ENCODE results near the gene FOXK2. TPM values are rescaled to one million over a fixed set of nuclear protein-coding genes. Genes with fewer than 3 reads are reported as not detected.
"Not testable (repeated sequence)": the region's sequence is repeated elsewhere in the genome, so short reads cannot be mapped to it uniquely, and the experiment has no call there.

The FOXK2 gene
- total RNA-seq, 2 donors from 2014 or later = 34.8 to 85.1 TPM

DNA sequence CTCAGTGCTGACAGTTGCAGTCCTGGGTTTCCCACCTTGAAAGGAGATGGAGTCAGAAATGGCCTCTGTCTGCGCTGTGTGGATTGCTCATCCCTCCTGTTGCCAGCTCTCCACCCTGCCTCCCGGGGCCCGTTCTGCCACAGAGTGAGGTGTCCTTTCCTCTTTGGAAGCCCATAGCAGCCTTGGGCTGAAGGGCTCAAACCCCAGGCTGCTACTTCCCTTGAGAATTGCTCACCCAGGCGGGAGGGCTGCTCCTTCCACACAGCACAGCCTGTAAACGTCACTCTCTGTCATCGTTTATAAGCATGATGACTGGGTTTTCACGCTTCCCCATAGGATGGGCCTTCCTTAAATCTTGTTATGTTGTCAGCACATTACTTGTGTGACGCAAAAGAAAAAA, 62.7 kb downstream of the FOXK2 start:
- DNase-seq (ENCODE audit: low spot score) (no peak), ATAC-seq (ENCODE audit: insufficient number of reproducible peaks, low FRiP score, low read depth) (no peak)
- Histone ChIP-seq H3K27me3 (replicated peaks; ENCODE audit: insufficient read depth) (no peaks in the 10 kb centered on the region), H3K36me3 (peaks cover 27% of the 10 kb centered on the region), H3K27ac (no peak overlapping the region), H3K9me3 (no peaks in the 10 kb centered on the region), H3K4me1 (ENCODE audit: control insufficient read depth in 1 of 2, low read depth in 2 of 2) (no peaks in the 10 kb centered on the region), H3K4me3 (no peak overlapping the region)
- TF ChIP-seq, protein P1, sequence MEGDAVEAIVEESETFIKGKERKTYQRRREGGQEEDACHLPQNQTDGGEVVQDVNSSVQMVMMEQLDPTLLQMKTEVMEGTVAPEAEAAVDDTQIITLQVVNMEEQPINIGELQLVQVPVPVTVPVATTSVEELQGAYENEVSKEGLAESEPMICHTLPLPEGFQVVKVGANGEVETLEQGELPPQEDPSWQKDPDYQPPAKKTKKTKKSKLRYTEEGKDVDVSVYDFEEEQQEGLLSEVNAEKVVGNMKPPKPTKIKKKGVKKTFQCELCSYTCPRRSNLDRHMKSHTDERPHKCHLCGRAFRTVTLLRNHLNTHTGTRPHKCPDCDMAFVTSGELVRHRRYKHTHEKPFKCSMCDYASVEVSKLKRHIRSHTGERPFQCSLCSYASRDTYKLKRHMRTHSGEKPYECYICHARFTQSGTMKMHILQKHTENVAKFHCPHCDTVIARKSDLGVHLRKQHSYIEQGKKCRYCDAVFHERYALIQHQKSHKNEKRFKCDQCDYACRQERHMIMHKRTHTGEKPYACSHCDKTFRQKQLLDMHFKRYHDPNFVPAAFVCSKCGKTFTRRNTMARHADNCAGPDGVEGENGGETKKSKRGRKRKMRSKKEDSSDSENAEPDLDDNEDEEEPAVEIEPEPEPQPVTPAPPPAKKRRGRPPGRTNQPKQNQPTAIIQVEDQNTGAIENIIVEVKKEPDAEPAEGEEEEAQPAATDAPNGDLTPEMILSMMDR (IDR thresholded peaks at IDR 0.05) = no peak

DNA sequence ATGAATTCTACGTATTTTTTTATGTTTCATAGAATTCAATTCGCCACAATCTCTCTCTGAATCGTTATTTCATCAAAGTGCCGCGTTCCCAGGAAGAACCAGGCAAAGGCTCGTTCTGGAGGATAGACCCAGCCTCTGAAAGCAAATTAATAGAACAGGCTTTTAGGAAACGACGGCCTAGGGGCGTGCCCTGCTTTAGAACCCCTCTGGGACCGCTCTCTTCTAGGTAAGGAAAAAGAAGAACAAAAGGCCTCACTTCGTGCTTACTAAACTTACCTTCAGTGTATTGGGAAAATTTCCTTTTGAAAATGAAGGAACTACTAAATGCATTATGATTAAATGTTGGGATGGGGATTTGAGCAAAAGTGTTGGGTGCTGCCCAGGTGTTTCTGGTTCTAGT, 63.2 kb downstream of the FOXK2 start:
- Histone ChIP-seq H3K27ac (no peak overlapping the region), H3K36me3 (peaks cover 31% of the 10 kb centered on the region), H3K4me1 (ENCODE audit: control insufficient read depth in 1 of 2, low read depth in 2 of 2) (no peaks in the 10 kb centered on the region), H3K4me3 (no peak overlapping the region), H3K27me3 (replicated peaks; ENCODE audit: insufficient read depth) (no peaks in the 10 kb centered on the region), H3K9me3 (no peaks in the 10 kb centered on the region)
- TF ChIP-seq, protein P1 (IDR thresholded peaks at IDR 0.05) = no peak
- ATAC-seq (ENCODE audit: insufficient number of reproducible peaks, low FRiP score, low read depth) (no peak), DNase-seq (ENCODE audit: low spot score) (no peak)

DNA sequence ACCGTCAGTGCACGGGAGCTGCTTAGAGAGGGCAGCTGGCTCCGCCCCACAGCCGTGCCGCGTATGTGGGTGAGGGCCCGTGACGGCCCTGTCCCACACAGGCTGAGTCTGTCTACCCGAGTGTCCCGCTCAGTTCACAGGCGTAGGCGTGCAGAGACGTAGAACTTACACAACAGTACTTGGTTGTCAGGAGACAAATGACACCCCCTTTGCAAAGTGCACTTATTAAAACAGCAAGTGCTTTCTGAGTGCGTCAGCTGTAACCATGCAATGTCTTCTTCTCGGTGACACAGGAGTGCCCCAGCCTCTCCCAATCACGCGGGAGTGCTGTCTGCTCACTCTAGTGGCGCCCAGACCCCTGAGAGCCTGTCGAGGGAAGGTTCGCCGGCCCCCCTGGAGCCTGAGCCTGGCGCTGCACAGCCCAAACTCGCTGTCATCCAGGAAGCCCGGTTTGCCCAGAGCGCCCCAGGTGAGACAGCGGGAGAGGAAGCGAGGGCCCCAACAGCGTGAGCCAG, 64.2 kb downstream of the FOXK2 start:
- Histone ChIP-seq H3K27ac (no peak overlapping the region), H3K9me3 (no peaks in the 10 kb centered on the region), H3K36me3 (peaks cover 36% of the 10 kb centered on the region), H3K27me3 (replicated peaks; ENCODE audit: insufficient read depth) (no peaks in the 10 kb centered on the region), H3K4me1 (ENCODE audit: control insufficient read depth in 1 of 2, low read depth in 2 of 2) (no peaks in the 10 kb centered on the region), H3K4me3 (no peak overlapping the region)
- ATAC-seq (ENCODE audit: insufficient number of reproducible peaks, low FRiP score, low read depth) (no peak), DNase-seq (ENCODE audit: low spot score) (no peak)
- TF ChIP-seq, protein P1 (IDR thresholded peaks at IDR 0.05) = no peak

DNA sequence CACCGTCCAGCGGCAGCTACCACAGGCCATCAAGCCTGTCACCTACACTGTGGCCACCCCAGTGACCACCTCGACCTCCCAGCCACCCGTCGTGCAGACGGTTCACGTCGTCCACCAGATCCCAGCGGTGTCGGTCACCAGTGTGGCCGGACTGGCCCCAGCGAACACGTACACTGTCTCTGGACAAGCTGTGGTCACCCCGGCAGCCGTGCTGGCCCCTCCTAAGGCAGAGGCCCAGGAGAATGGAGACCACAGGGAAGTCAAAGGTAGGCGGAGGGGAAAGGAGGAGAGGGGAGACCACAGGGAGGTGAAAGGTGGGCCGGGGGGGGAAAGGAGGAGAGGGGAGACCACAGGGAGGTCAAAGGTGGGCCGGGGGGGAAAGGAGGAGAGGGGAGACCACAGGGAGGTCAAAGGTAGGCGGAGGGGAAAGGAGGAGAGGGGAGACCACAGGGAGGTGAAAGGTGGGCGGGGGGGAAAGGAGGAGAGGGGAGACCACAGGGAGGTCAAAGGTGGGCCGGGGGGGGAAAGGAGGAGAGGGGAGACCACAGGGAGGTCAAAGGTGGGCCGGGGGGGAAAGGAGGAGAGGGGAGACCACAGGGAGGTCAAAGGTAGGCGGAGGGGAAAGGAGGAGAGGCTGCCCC, 66.5 kb downstream of the FOXK2 start:
- not testable (repeated sequence) for H3K27me3 ChIP-seq (replicated peaks; ENCODE audit: insufficient read depth); H3K9me3 ChIP-seq; H3K4me3 ChIP-seq; H3K4me1 ChIP-seq (ENCODE audit: control insufficient read depth in 1 of 2, low read depth in 2 of 2); ATAC-seq (ENCODE audit: insufficient number of reproducible peaks, low FRiP score, low read depth); H3K27ac ChIP-seq
- H3K36me3 ChIP-seq = peaks cover 36% of the 10 kb centered on the region
- peak; percentile 60 for DNase-seq (ENCODE audit: low spot score)

DNA sequence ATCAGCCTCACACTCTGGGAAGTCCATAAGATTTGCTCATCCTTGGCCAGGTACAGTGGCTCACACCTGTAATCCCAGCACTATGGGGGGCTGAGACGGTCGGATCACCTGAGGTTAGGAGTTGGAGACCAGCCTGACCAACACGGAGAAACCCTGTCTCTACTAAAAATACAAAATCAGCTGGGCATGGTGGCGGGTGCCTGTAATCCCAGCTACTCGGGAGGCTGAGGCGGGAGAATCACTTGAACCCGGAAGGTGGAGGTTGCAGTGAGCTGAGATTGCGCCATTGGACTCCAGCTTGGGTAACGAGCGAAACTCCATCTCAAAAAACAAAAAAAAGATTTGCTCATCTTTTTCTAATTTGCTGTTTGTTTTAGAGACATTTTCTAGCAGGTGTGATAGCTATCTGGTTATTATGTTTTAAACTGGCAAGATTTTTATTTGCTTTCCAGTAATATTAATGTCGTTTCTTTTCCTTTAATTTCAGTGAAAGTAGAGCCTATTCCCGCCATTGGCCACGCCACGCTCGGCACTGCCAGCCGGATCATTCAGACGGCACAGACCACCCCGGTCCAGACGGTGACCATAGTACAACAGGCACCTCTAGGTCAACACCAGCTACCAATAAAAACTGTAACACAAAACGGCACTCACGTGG, 67.2 kb downstream of the FOXK2 start:
- H3K36me3 ChIP-seq = peaks cover 35% of the 10 kb centered on the region
- H3K4me1 ChIP-seq (ENCODE audit: control insufficient read depth in 1 of 2, low read depth in 2 of 2) = peaks cover 7 to 9% of the 10 kb centered on the region in 2 donors
- no peak overlapping the region for H3K4me3 ChIP-seq
- no peak for ATAC-seq (ENCODE audit: insufficient number of reproducible peaks, low FRiP score, low read depth)
- DNase-seq (ENCODE audit: low spot score) = no peak
- H3K9me3 ChIP-seq = no peaks in the 10 kb centered on the region
- H3K27ac ChIP-seq = no peak overlapping the region
- no peaks in the 10 kb centered on the region for H3K27me3 ChIP-seq (replicated peaks; ENCODE audit: insufficient read depth)
- TF ChIP-seq, protein P1 (IDR thresholded peaks at IDR 0.05) = no peak

Data from thoracic aorta (tissue), 2 donors.